ENCODE data around the gene SEBOX.

The SEBOX gene

DNA sequence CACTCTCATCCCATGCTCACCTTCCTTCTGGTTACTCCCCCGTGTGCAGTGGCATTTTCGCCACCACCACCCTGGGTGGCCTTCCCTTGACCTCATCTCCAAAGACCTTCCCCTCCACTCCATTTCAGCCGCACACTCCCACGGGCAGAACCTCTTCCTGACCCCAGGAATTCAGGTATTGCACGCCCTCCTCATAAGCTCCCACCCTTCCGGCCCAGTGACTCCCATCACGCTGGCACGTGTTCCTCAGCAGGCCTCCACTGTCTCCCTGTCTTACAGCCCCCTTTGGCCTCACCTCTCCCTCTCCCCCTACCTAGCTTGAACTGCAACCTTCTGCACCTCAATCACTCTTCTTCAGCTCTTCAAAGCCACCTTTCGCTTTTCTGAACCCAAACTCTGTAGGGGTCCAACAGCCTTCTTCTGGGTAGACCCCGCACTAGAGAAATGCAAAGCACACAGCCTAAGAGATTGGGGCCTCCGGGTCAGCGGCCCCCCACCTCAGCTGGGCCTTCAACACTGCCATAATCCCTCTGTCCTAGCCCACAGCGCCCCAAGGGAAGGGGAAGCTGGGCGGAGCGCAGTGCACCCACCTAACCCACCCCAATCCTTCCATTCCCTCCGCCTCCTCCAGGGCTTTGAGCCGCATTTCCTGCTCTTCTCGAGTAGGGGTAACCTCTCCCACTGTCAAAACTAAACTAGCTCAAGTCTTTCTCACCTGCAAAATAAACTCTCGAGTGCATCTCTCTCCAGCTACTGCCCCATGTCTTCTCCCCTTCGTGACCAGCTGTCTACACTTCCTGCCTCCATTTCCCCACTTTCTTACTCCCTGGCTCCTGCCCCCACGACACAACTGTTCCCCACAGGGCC, 47.7 kb downstream of the SEBOX start:
- DNase-seq = no peak

- no peak for DNase-seq
Observed at GRCh38 chr17:28315846-28316705, 48.9 kb downstream of the SEBOX start.

DNA sequence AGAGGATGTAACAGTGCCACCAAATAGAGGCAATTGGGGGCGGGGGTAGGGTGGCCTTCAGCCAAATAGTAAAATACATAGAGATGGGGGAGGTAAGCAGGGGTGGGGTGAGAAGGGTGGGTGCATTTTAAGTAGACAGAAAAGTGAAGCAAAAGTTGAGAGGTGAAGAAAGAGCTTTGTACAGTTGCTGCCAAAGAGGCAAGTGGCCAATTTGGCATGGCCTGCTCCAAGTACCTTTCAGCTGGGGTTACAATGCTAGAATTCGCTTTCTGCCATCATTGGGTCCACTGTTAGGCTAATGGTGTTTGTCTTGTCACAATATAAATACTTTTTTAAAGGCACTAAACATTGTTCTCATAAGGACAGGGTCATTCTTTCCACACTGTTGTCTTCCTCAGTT, 51.2 kb downstream of the SEBOX start:
- no peak for DNase-seq
